ENCODE data around the gene RPN2.
A peak's percentile ranks its signal among the peaks of the same experiment; 100 is the strongest.

GRCh38 chr20:37202267-37202943 is 23.3 kb downstream of the RPN2 start:
- no peak for TF ChIP-seq NFYB (IDR thresholded peaks at IDR 0.05; ENCODE audit: insufficient read depth, low read depth, low read length)
- no peak for TF ChIP-seq CBFB (IDR thresholded peaks at IDR 0.05; ENCODE audit: low read depth)
- TF ChIP-seq TAF1 (IDR thresholded peaks at IDR 0.05; ENCODE audit: borderline replicate concordance, low read depth, low read length): no peak
- TF ChIP-seq GABPA (IDR thresholded peaks at IDR 0.05; ENCODE audit: low read depth): no peak
- peak; percentile 43 to 62 (median 56) for TF ChIP-seq CTCF (IDR thresholded peaks at IDR 0.05 in 2 of 3, conservative IDR thresholded peaks at IDR 0.05 in 1 of 3; ENCODE audit: control insufficient read depth in 2 of 3, extremely low read depth in 1 of 3, insufficient read depth in 1 of 3, low read depth in 3 of 3, low read length in 3 of 3)
- TF ChIP-seq FOS (IDR thresholded peaks at IDR 0.05; ENCODE audit: borderline replicate concordance, extremely low read depth, insufficient read length): no peak
- TF ChIP-seq HCFC1 (IDR thresholded peaks at IDR 0.05; ENCODE audit: low read length): no peak
- no peak for TF ChIP-seq MAX (IDR thresholded peaks at IDR 0.05; ENCODE audit: low read depth, low read length)
- no peak for TF ChIP-seq MTA3 (IDR thresholded peaks at IDR 0.05; ENCODE audit: borderline replicate concordance, low read length)
- TF ChIP-seq BRCA1 (IDR thresholded peaks at IDR 0.05; ENCODE audit: low read depth, low read length): no peak
- TF ChIP-seq RELB (IDR thresholded peaks at IDR 0.05; ENCODE audit: low read depth): no peak
- no peak for TF ChIP-seq CEBPZ (IDR thresholded peaks at IDR 0.05; ENCODE audit: low read depth, low read length)
